Measurements from ENCODE around the gene MFSD8. TPM values are rescaled to one million over a fixed set of nuclear protein-coding genes. Genes with fewer than 3 reads are reported as not detected.

Gene MFSD8
- total RNA-seq, 1 experiment from 2014 or later, result 24.0 TPM

DNA sequence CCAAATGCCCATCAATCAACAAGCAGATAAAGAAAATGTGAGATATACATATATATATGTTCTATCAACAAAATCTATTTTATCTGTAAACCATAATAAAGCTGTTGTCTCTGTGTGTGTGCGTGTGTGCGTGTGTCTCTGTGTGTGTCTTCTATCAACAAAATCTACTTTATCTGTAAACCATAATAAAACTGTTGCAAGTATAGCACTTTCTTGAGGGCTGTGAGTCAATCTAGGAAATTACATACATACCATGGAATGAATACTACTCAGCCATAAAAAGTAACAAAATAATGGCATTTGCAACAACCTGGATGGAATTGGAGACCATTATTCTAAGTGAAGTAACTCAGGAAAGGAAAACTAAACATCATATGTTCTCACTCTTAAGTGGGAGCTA lies 96.8 kb downstream of the MFSD8 start:
- Histone ChIP-seq H2AFZ (ENCODE audit: low read length) (no peak overlapping the region), H3K4me2 (ENCODE audit: insufficient read depth, insufficient read length, low read length) (no peak overlapping the region), H2AK5ac (ENCODE audit: insufficient read length, low read length) (no peak overlapping the region), H4K20me1 (ENCODE audit: control insufficient read depth, insufficient read depth, insufficient read length) (no peaks in the 10 kb centered on the region), H3K4me1 (ENCODE audit: insufficient read depth, low read length) (no peaks in the 10 kb centered on the region), H3K27ac (ENCODE audit: insufficient read length, low read depth, low read length) (no peak overlapping the region), H3K27me3 (ENCODE audit: insufficient read depth, low read length) (no peaks in the 10 kb centered on the region), H4K5ac (ENCODE audit: insufficient read length, low read depth, low read length) (no peak overlapping the region), H2BK5ac (ENCODE audit: insufficient read length, low read length) (no peak overlapping the region), H3K23ac (ENCODE audit: insufficient read length, low read depth, low read length) (no peak overlapping the region), H4K91ac (ENCODE audit: insufficient read length, low read depth, low read length) (no peak overlapping the region), H3K9ac (ENCODE audit: extremely low read depth, insufficient read length, low read length) (no peak overlapping the region), H2BK12ac (ENCODE audit: insufficient read length, low read depth, low read length) (no peak overlapping the region), H3K4ac (ENCODE audit: low read depth, low read length) (no peak overlapping the region), H3K14ac (ENCODE audit: insufficient read depth, low read length) (no peak overlapping the region), H3K79me2 (ENCODE audit: insufficient read depth, low read length) (no peaks in the 10 kb centered on the region; the same call in 1 of the 2 replicates), H3K79me1 (ENCODE audit: insufficient read depth, low read depth, low read length, poor library complexity, severe bottlenecking) (no peaks in the 10 kb centered on the region), H3K18ac (ENCODE audit: insufficient read length, low read depth, low read length) (no peak overlapping the region), H3T11ph (ENCODE audit: low read length) (no peak overlapping the region), H3K9me3 (ENCODE audit: control insufficient read depth, low read depth, low read length) (no peaks in the 10 kb centered on the region), H2BK120ac (ENCODE audit: low read depth, low read length, poor library complexity, severe bottlenecking) (no peak overlapping the region), H2BK20ac (ENCODE audit: low read depth, low read length, poor library complexity, severe bottlenecking) (no peak overlapping the region), H2BK15ac (ENCODE audit: low read depth, low read length) (no peak overlapping the region), H3K56ac (ENCODE audit: insufficient read length, low read depth, low read length) (no peak overlapping the region), H3K23me2 (ENCODE audit: insufficient read length, low read depth, low read length, poor library complexity, severe bottlenecking) (no peaks in the 10 kb centered on the region), H4K8ac (replicated peaks; ENCODE audit: insufficient read length, low read depth, low read length) (no peak overlapping the region)
- WGBS (ENCODE audit: extremely low coverage, insufficient read length, low lambda C conversion rate), result no CpG with 5 or more reads among the region's 2 CpGs
- peaks cover 2 to 4% (median 2%) of the 10 kb centered on the region in 3 experiments; a peak in 5 of 7 replicates for H3K36me3 Mint-ChIP-seq (ENCODE audit: insufficient read depth in 1 of 3, low read depth in 3 of 3)
- no peak overlapping the region for H3K4me3 Mint-ChIP-seq
- DNase-seq, result no peak
- TF ChIP-seq, protein P1, sequence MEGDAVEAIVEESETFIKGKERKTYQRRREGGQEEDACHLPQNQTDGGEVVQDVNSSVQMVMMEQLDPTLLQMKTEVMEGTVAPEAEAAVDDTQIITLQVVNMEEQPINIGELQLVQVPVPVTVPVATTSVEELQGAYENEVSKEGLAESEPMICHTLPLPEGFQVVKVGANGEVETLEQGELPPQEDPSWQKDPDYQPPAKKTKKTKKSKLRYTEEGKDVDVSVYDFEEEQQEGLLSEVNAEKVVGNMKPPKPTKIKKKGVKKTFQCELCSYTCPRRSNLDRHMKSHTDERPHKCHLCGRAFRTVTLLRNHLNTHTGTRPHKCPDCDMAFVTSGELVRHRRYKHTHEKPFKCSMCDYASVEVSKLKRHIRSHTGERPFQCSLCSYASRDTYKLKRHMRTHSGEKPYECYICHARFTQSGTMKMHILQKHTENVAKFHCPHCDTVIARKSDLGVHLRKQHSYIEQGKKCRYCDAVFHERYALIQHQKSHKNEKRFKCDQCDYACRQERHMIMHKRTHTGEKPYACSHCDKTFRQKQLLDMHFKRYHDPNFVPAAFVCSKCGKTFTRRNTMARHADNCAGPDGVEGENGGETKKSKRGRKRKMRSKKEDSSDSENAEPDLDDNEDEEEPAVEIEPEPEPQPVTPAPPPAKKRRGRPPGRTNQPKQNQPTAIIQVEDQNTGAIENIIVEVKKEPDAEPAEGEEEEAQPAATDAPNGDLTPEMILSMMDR (conservative IDR thresholded peaks at IDR 0.05), result no peak
- peaks cover 2 to 3% of the 10 kb centered on the region in 2 experiments; a peak in 4 of 5 replicates for H3K9me3 Mint-ChIP-seq
- H3K27me3 Mint-ChIP-seq (ENCODE audit: low read depth), result no peaks in the 10 kb centered on the region
- peak overlapping the region in 1 of 3 experiments; percentile 44; a peak in 2 of 7 replicates for H3K27ac Mint-ChIP-seq
- peaks cover 0 to 4% of the 10 kb centered on the region in 2 experiments; a peak in 1 of 4 replicates for H3K4me1 Mint-ChIP-seq

Other genes with a start within 250 kb of the MFSD8 start
- not detected in 2 replicates for gene SLC25A31, start 234.8 kb downstream of the MFSD8 start, total RNA-seq (2021)
- gene HSPA4L, start 182.9 kb downstream of the MFSD8 start, total RNA-seq (2021), result 5.3 and 5.6 TPM in 2 replicates
- 36.4 and 40.2 TPM in 2 replicates for gene PLK4, start 84.3 kb downstream of the MFSD8 start, total RNA-seq (2021)
- gene ABHD18, start 233 bp upstream of the MFSD8 start, total RNA-seq (2021), result 16.3 and 16.5 TPM in 2 replicates
- 42.9 and 44.0 TPM in 2 replicates for gene LARP1B, start 96.1 kb upstream of the MFSD8 start, total RNA-seq (2021)

All from H9 (cell line).